GM12878 (cell line): ENCODE results near the gene IRF6. TPM values are rescaled to one million over a fixed set of nuclear protein-coding genes. Genes with fewer than 3 reads are reported as not detected.

Experiments used
- ATAC-seq: fragments of 200-7000 bp; cut with Tn5 transposase; 3 replicates; pipeline ENCODE4 v1.9.1; 2020; ENCODE audit warnings: mild to moderate bottlenecking, moderate library complexity
- BruUV-seq: library from RNA; stranded (reverse); fragments of 400-500 nt; replicated peaks from 2 replicates; lab custom pipeline; 2021; lab: Mats Ljungman, UMichigan
- CTCF ChIA-PET: fragments of 300-600 bp; sonication (Branson Sonifier 250); formaldehyde crosslinking; extraction: SDS; loops from one replicate; lab custom pipeline; 2021; ENCODE audit warnings: inconsistent platforms; lab: Yijun Ruan, JAX
- POLR2A ChIA-PET: fragments of 350-600 bp; formaldehyde crosslinking; extraction: SDS; loops from one replicate; lab custom pipeline; 2021; ENCODE audit warnings: inconsistent platforms; lab: Charles Lee
- RAD21 ChIA-PET: fragments of 300-600 bp; sonication (Branson Sonifier 250); formaldehyde crosslinking; loops from one replicate; lab custom pipeline; 2023; ENCODE audit warnings: antibody characterized with exemption; ENCODE audit not compliant: unreplicated experiment; lab: Charles Lee
- SMC1A ChIA-PET: fragments of 300-600 bp; sonication (Branson Sonifier 250); formaldehyde crosslinking; loops from one replicate; lab custom pipeline; 2023; ENCODE audit not compliant: unreplicated experiment, uncharacterized antibody; lab: Charles Lee
- DNase-seq: peaks from one replicate; pipeline ENCODE4 v3.0.0-alpha.2; 2011; ENCODE audit warnings: low read depth, low spot score
- FAIRE-seq: peaks from 3 replicates; lab custom pipeline; 2011; peaks lifted over from hg19 to GRCh38; lab: Jason Lieb, UNC
- H2AFZ ChIP-seq: 2 replicates; pipeline ENCODE4 v1.6.0; 2011; ENCODE audit warnings: low read depth, low read length, control low read depth; ENCODE audit not compliant: control insufficient read depth
- H3K27ac ChIP-seq: 2 replicates; pipeline ENCODE4 v1.5.1; 2011; ENCODE audit warnings: control low read depth; ENCODE audit not compliant: control insufficient read depth, insufficient read depth
- H3K27me3 ChIP-seq, 2 experiments: replicated peaks in 1 of 2; 2 replicates each; pipeline versions ENCODE4 v1.6.0 to v1.6.1; 2011; ENCODE audit warnings: low read length in 1 of 2; ENCODE audit not compliant: control insufficient read depth in 2 of 2, insufficient read depth in 2 of 2
- H3K36me3 ChIP-seq, 2 experiments: 2 replicates each; pipeline ENCODE4 v1.5.1; 2011; ENCODE audit warnings: low read length in 1 of 2; ENCODE audit not compliant: control insufficient read depth in 2 of 2, insufficient read depth in 2 of 2
- H3K4me1 ChIP-seq: 2 replicates; pipeline ENCODE4 v1.6.1; 2011; ENCODE audit warnings: mild to moderate bottlenecking, low read length, moderate library complexity, mixed read lengths; ENCODE audit not compliant: control insufficient read depth, insufficient read depth
- H3K4me2 ChIP-seq: 2 replicates; pipeline ENCODE4 v1.6.0; 2011; ENCODE audit warnings: control low read depth; ENCODE audit not compliant: control insufficient read depth, insufficient read depth
- H3K4me3 ChIP-seq: fragments of 200-600 bp; sonication (generic); 2 replicates; pipeline ENCODE4 v1.5.1; 2016
- H3K79me2 ChIP-seq: 2 replicates; pipeline ENCODE4 v1.6.0; 2011; ENCODE audit warnings: low read length; ENCODE audit not compliant: control insufficient read depth, insufficient read depth
- H3K9ac ChIP-seq: 2 replicates; pipeline ENCODE4 v1.8.0; 2011; ENCODE audit warnings: low read length, control low read depth, mixed read lengths; ENCODE audit not compliant: control insufficient read depth, insufficient read depth
- H3K9me3 ChIP-seq: replicated peaks from 3 replicates; pipeline ENCODE4 v1.5.1; 2011; ENCODE audit warnings: mild to moderate bottlenecking, low read length; ENCODE audit not compliant: control insufficient read depth, insufficient read depth
- H4K20me1 ChIP-seq: 2 replicates; pipeline ENCODE4 v1.6.0; 2011; ENCODE audit not compliant: control insufficient read depth, insufficient read depth
- DPF2 ChIP-seq: fragments of 450-650 bp; IDR thresholded peaks from 2 replicates; pipeline ENCODE4 v1.6.1; 2017; ENCODE audit warnings: mild to moderate bottlenecking
- EED ChIP-seq: sonication (generic); IDR thresholded peaks from 2 replicates; pipeline ENCODE4 v1.6.1; 2016; ENCODE audit warnings: antibody characterized with exemption, low read depth
- EGR1 ChIP-seq, 2 experiments: IDR thresholded peaks; 1 replicate in 1 of 2; 2 replicates in 1 of 2; pipeline ENCODE4 v1.6.1; 2011 to 2012; ENCODE audit warnings: low read depth in 2 of 2, low read length in 2 of 2, borderline replicate concordance in 1 of 2, mild to moderate bottlenecking in 1 of 2, moderate library complexity in 1 of 2
- IKZF1 ChIP-seq: fragments of 450-650 bp; conservative IDR thresholded peaks from 2 replicates; pipeline ENCODE4 v1.6.1; 2017; ENCODE audit warnings: antibody characterized with exemption, mild to moderate bottlenecking
- IKZF2 ChIP-seq, 2 experiments: fragments of 450-650 bp; IDR thresholded peaks; 2 replicates each; pipeline ENCODE4 v1.6.1; 2017; ENCODE audit warnings: mild to moderate bottlenecking in 2 of 2, moderate library complexity in 2 of 2
- IRF4 ChIP-seq: IDR thresholded peaks from 2 replicates; pipeline ENCODE4 v1.6.1; 2011; ENCODE audit warnings: low read depth, low read length
- MEF2A ChIP-seq: IDR thresholded peaks from 2 replicates; pipeline ENCODE4 v1.6.1; 2011; ENCODE audit warnings: low read depth, mild to moderate bottlenecking, low read length, moderate library complexity; ENCODE audit not compliant: insufficient read depth
- NR2C2 ChIP-seq: IDR thresholded peaks from 2 replicates; pipeline ENCODE4 v1.6.1; 2011; ENCODE audit warnings: borderline replicate concordance, low read depth; ENCODE audit not compliant: control insufficient read depth, insufficient read length
- NR2F1 ChIP-seq: fragments of 450-650 bp; conservative IDR thresholded peaks from 2 replicates; pipeline ENCODE4 v1.6.1; 2017; ENCODE audit warnings: mild to moderate bottlenecking
- POLR2AphosphoS2 ChIP-seq: IDR thresholded peaks from 2 replicates; pipeline ENCODE4 v1.6.1; 2011; ENCODE audit warnings: low read depth, mild to moderate bottlenecking, low read length, improper control_type of control experiment, moderate library complexity
- POU2F2 ChIP-seq: IDR thresholded peaks from 3 replicates; pipeline ENCODE4 v1.6.1; 2011; ENCODE audit warnings: low read depth, mild to moderate bottlenecking, low read length, borderline replicate concordance
- RCOR1 ChIP-seq: conservative IDR thresholded peaks from 2 replicates; pipeline ENCODE4 v1.6.1; 2012; ENCODE audit warnings: low read depth, low read length, improper control_type of control experiment
- RELB ChIP-seq: fragments of 450-650 bp; IDR thresholded peaks from 2 replicates; pipeline ENCODE4 v1.6.1; 2017; ENCODE audit warnings: low read depth, mild to moderate bottlenecking, moderate library complexity
- RUNX3 ChIP-seq: IDR thresholded peaks from 2 replicates; pipeline ENCODE4 v1.6.1; 2012; ENCODE audit warnings: low read length, inconsistent platforms
- SKIL ChIP-seq: fragments of 450-650 bp; IDR thresholded peaks from 2 replicates; pipeline ENCODE4 v1.6.1; 2017; ENCODE audit warnings: mild to moderate bottlenecking, low read depth, inconsistent platforms; ENCODE audit not compliant: poor library complexity, severe bottlenecking
- SPI1 ChIP-seq: IDR thresholded peaks from 2 replicates; pipeline ENCODE4 v1.6.1; 2011; ENCODE audit warnings: low read depth, mild to moderate bottlenecking, low read length, moderate library complexity, borderline replicate concordance; ENCODE audit not compliant: insufficient read depth
- SRF ChIP-seq, 2 experiments: IDR thresholded peaks; 2 replicates each; pipeline ENCODE4 v1.6.1; 2011; ENCODE audit warnings: low read depth in 2 of 2, low read length in 2 of 2, mild to moderate bottlenecking in 1 of 2, moderate library complexity in 1 of 2
- STAT3 ChIP-seq: IDR thresholded peaks from 2 replicates; pipeline ENCODE4 v1.6.1; 2011; ENCODE audit warnings: low read depth, low read length, improper control_type of control experiment
- USF2 ChIP-seq: IDR thresholded peaks from 2 replicates; pipeline ENCODE4 v1.6.1; 2011; ENCODE audit warnings: low read depth, low read length, improper control_type of control experiment, borderline replicate concordance
- ZNF24 ChIP-seq: fragments of 450-650 bp; IDR thresholded peaks from 2 replicates; pipeline ENCODE4 v1.6.1; 2017; ENCODE audit warnings: antibody characterized with exemption, mild to moderate bottlenecking
- WGBS: methylation state at CpG from one replicate; pipeline ENCODE4 v1.1.6; 2016; ENCODE audit warnings: low lambda C conversion rate; ENCODE audit not compliant: insufficient replicate concordance, insufficient coverage; ENCODE audit errors: missing lambda C conversion rate; 5-methylcytosine and 5-hydroxymethylcytosine counted together
- in situ Hi-C: fragments of 300-500 bp; cut with MboI; formaldehyde crosslinking; loops from 9 replicates; pipeline ENCODE4 v1.14.3; 2018; ENCODE audit warnings: mixed read lengths
- intact Hi-C: fragments of 100-400 bp; cut with micrococcal nuclease; formaldehyde crosslinking; loops from one replicate; pipeline ENCODE4 v1.14.2; 2022; ENCODE audit not compliant: unreplicated experiment
- polyA plus RNA-seq, 11 experiments: library from polyadenylated mRNA; depleted of rRNA in 4 of 11; unstranded in 6 of 11; stranded (reverse) in 5 of 11; fragments of >200 nt; fragmentation: Nextera tagmentation in 4 of 11; fragmentation: Illumina TruSeq in 1 of 11; extraction: Ambion mirVana in 4 of 11; extraction: Trizol in 1 of 11; gene quantifications; 1 replicate in 1 of 11; 2 replicates in 10 of 11; pipeline versions ENCODE4 v1.2.1 to v1.2.3, GENCODE V29; 2011 to 2016; ENCODE audit warnings: inconsistent platforms in 2 of 11, missing spikeins in 2 of 11, low read depth in 1 of 11
- total RNA-seq, 4 experiments: library from RNA; depleted of rRNA in 3 of 4; stranded (reverse); fragments of >200 nt in 3 of 4; fragmentation: Illumina TruSeq in 1 of 4; extraction: Trizol in 1 of 4; gene quantifications; 2 replicates each; pipeline versions ENCODE4 v1.2.1 to v1.2.3, GENCODE V29; 2013 to 2021

The IRF6 gene
- total and polyA plus RNA-seq, 10 of the 15 experiments (the other 5 are each of a cell fraction or from before 2014, with no cell fraction given): 0.04 to 0.50 (median 0.09) TPM; not detected in 1

- TF ChIP-seq SKIL (no peak), RELB (peak; percentile 81), SPI1 (peak; percentile 89; the same call in 1 of the 2 replicates), IKZF1 (peak; percentile 63), STAT3 (no peak), DPF2 (peak; percentile 23; the same call in 1 of the 2 replicates), EED (peak; percentile 58), RUNX3 (peak; percentile 38), POU2F2 (peak; percentile 88; the same call in 1 of the 3 replicates), IKZF2 (IDR thresholded peaks at IDR 0.05) (peak; percentile 73 to 76), NR2F1 (no peak), RCOR1 (no peak), SRF (IDR thresholded peaks at IDR 0.05; ENCODE audit: low read depth in 2 of 2, low read length in 2 of 2) (no peak), USF2 (no peak), MEF2A (no peak), POLR2AphosphoS2 (no peak), IRF4 (0 out of 2 replicates have a peak, but pooled peaks have one; percentile 35), NR2C2 (no peak), EGR1 (IDR thresholded peaks at IDR 0.05; ENCODE audit: borderline replicate concordance in 1 of 2, low read depth in 2 of 2, low read length in 2 of 2) (no peak), ZNF24 (peak; percentile 85)
- CTCF ChIA-PET: interaction anchor here (0.7 to 7.6 kb wide), 10 partner anchors 9 to 53 kb away, joined by 3 to 56 read pairs (median 4); partner anchors contain the start of genes C1orf74 and UTP25
- Histone ChIP-seq H3K79me2 (peaks cover 12% of the 10 kb centered on the region), H3K9me3 (no peaks in the 10 kb centered on the region), H3K27ac (peak overlapping the region; percentile 60), H3K27me3 (no peaks in the 10 kb centered on the region), H2AFZ (no peak overlapping the region), H3K4me3 (peak overlapping the region; percentile 6), H3K36me3 (peaks cover 7 to 16% of the 10 kb centered on the region in 2 experiments; a peak in 3 of 4 replicates), H3K4me2 (peak overlapping the region; percentile 58), H4K20me1 (no peaks in the 10 kb centered on the region), H3K4me1 (peaks cover 42% of the 10 kb centered on the region), H3K9ac (no peak overlapping the region)
- DNase-seq (peak; percentile 32), FAIRE-seq (peak; percentile 72), ATAC-seq (peak; percentile 82)
- RAD21 ChIA-PET: interaction anchor here (0.7 to 2.7 kb wide), 6 partner anchors 9 to 53 kb away, joined by 3 to 13 read pairs (median 4); partner anchors contain the start of gene C1orf74
- in situ Hi-C loops (no loop called here), intact Hi-C loops (no loop called here)
- 0% methylated on average over 1 of the region's 1 CpG for WGBS
- SMC1A ChIA-PET: interaction anchor here (0.9 to 3.1 kb wide), 19 partner anchors 9 to 165 kb away, joined by 3 to 23 read pairs (median 5); partner anchors contain the start of genes C1orf74, G0S2 and TRAF3IP3
- POLR2A ChIA-PET: interaction anchor here (1.3 to 3.2 kb wide), 6 partner anchors 10 to 23 kb away, joined by 3 to 24 read pairs (median 4); partner anchors contain the start of genes C1orf74 and TRAF3IP3
- no TSS peak for BruUV-seq
Observed at GRCh38 chr1:209774592-209774991, 31.4 kb downstream of the IRF6 start.
